Keratinocyte (primary cell): ENCODE results near the gene METTL24. TPM values are rescaled to one million over a fixed set of nuclear protein-coding genes. Genes with fewer than 3 reads are reported as not detected.
A peak's percentile ranks its signal among the peaks of the same experiment; 100 is the strongest.

Source experiments
- DNase-seq: peaks from one replicate; pipeline ENCODE4 v3.0.0-alpha.2; 2011; ENCODE audit warnings: low read depth, missing footprints, low spot score
- FAIRE-seq: peaks from 2 replicates; lab custom pipeline; 2011; peaks lifted over from hg19 to GRCh38; lab: Jason Lieb, UNC
- H2AFZ ChIP-seq: 2 replicates; pipeline ENCODE4 v1.6.0; 2012; ENCODE audit warnings: low read length, control low read depth, inconsistent platforms; ENCODE audit not compliant: control insufficient read depth
- H3K27ac ChIP-seq: 2 replicates; pipeline ENCODE4 v1.5.1; 2011; ENCODE audit warnings: low read length; ENCODE audit not compliant: control insufficient read depth, insufficient read depth
- H3K27me3 ChIP-seq: 3 replicates; pipeline ENCODE4 v1.6.0; 2011; ENCODE audit warnings: low read length; ENCODE audit not compliant: control insufficient read depth, insufficient read depth; ENCODE audit errors: extremely low read depth
- H3K36me3 ChIP-seq, 2 experiments: 2 replicates in 1 of 2; 3 replicates in 1 of 2; pipeline ENCODE4 v1.5.1; 2011; ENCODE audit warnings: low read length in 2 of 2, mild to moderate bottlenecking in 1 of 2; ENCODE audit not compliant: control insufficient read depth in 2 of 2, insufficient read depth in 2 of 2; ENCODE audit errors: extremely low read depth in 1 of 2
- H3K4me1 ChIP-seq: 3 replicates; pipeline ENCODE4 v1.5.1; 2011; ENCODE audit warnings: low read length; ENCODE audit not compliant: control insufficient read depth, insufficient read depth; ENCODE audit errors: extremely low read depth
- H3K4me2 ChIP-seq: 3 replicates; pipeline ENCODE4 v1.6.0; 2011; ENCODE audit warnings: low read depth, low read length; ENCODE audit not compliant: control insufficient read depth, insufficient read depth; ENCODE audit errors: extremely low read depth
- H3K4me3 ChIP-seq, 3 experiments: fragments of 200-600 bp in 1 of 3; sonication (generic) in 1 of 3; 2 replicates in 2 of 3; 3 replicates in 1 of 3; pipeline ENCODE4 v1.5.1; 2011 to 2016; ENCODE audit warnings: low read length in 3 of 3, mild to moderate bottlenecking in 3 of 3, control low read depth in 2 of 3, inconsistent platforms in 1 of 3, low read depth in 1 of 3, mixed read lengths in 1 of 3, mixed run types in 1 of 3, moderate library complexity in 1 of 3; ENCODE audit not compliant: control insufficient read depth in 2 of 3, insufficient read depth in 2 of 3; ENCODE audit errors: extremely low read depth in 1 of 3
- H3K79me2 ChIP-seq: 2 replicates; pipeline ENCODE4 v1.6.0; 2012; ENCODE audit warnings: low read length; ENCODE audit not compliant: control insufficient read depth, insufficient read depth
- H3K9ac ChIP-seq: 3 replicates; pipeline ENCODE4 v1.6.0; 2011; ENCODE audit warnings: low read length; ENCODE audit not compliant: control insufficient read depth, insufficient read depth; ENCODE audit errors: extremely low read depth
- H3K9me1 ChIP-seq: 3 replicates; pipeline ENCODE4 v1.6.0; 2011; ENCODE audit warnings: low read length; ENCODE audit not compliant: control insufficient read depth, insufficient read depth; ENCODE audit errors: extremely low read depth
- H3K9me3 ChIP-seq: 2 replicates; pipeline ENCODE4 v1.5.1; 2012; ENCODE audit warnings: low read depth, low read length; ENCODE audit not compliant: control insufficient read depth
- H4K20me1 ChIP-seq: 3 replicates; pipeline ENCODE4 v1.6.0; 2011; ENCODE audit warnings: low read length; ENCODE audit not compliant: control insufficient read depth, insufficient read depth; ENCODE audit errors: extremely low read depth
- EZH2 ChIP-seq: IDR thresholded peaks from one replicate; pipeline ENCODE4 v1.6.1; 2012; ENCODE audit warnings: inconsistent platforms, mild to moderate bottlenecking, low read length, moderate library complexity
- dilution Hi-C: fragments of 300-500 bp; cut with MboI; formaldehyde crosslinking; loops from one replicate; pipeline ENCODE4 v1.7.0; 2020; ENCODE audit warnings: low sequenced_read_pairs; ENCODE audit not compliant: extremely low pct_ligation_motif_present
- polyA plus RNA-seq, 5 experiments: library from polyadenylated mRNA; depleted of rRNA in 3 of 5; stranded (reverse) in 3 of 5; stranded (forward) in 1 of 5; unstranded in 1 of 5; fragments of >200 nt; gene quantifications; 1 replicate in 1 of 5; 2 replicates in 3 of 5; 3 replicates in 1 of 5; pipeline versions ENCODE4 v1.2.1 to v1.2.3, GENCODE V29; 2011 to 2012; ENCODE audit warnings: missing spikeins in 2 of 5, low read depth in 1 of 5, low replicate concordance in 1 of 5
- TF ChIP-seq, protein P1 (sequence below), 3 experiments: IDR thresholded peaks in 1 of 3; conservative IDR thresholded peaks in 1 of 3; optimal IDR thresholded peaks in 1 of 3; 2 replicates in 2 of 3; 3 replicates in 1 of 3; pipeline versions ENCODE3 to v1.5.1; 2011; ENCODE audit warnings: low read length in 3 of 3, mild to moderate bottlenecking in 3 of 3, moderate library complexity in 2 of 3, control low read depth in 1 of 3, inconsistent platforms in 1 of 3; ENCODE audit not compliant: insufficient read depth in 2 of 3; ENCODE audit errors: extremely low read depth in 1 of 3

Gene METTL24
- polyA plus RNA-seq, 1 donor (not counting 4 experiments of a cell fraction or from before 2014, with no cell fraction given) = not detected

DNA sequence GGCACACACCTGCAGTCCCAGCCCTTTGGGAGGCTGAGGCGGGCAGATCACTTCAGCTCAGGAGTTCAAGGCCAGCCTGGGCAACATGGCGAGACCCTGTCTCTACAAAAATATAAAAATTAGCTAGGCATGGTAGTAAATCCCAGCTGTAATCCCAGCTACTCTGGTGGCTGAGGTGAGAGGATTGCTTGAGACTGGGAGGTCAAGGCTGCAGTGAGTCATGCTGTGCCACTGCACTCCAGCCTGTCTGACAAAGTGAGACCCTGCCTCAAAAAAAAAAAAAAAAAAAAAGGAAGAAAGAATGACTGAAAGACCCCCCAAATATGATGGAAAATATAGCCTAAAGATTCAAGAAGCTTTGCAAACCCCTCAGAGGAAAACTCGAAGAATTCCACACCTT lies 26.8 kb downstream of the METTL24 start:
- FAIRE-seq (no peak), DNase-seq (no peak)
- Histone ChIP-seq H3K4me2 (no peak overlapping the region), H4K20me1 (no peaks in the 10 kb centered on the region), H3K27me3 (peaks cover 4% of the 10 kb centered on the region), H2AFZ (no peak overlapping the region), H3K79me2 (no peaks in the 10 kb centered on the region), H3K9me3 (no peaks in the 10 kb centered on the region), H3K27ac (no peak overlapping the region), H3K4me1 (no peaks in the 10 kb centered on the region), H3K9ac (no peak overlapping the region), H3K36me3 (no peaks in the 10 kb centered on the region), H3K9me1 (no peaks in the 10 kb centered on the region), H3K4me3 (no peak overlapping the region)
- dilution Hi-C loops = no loop called here
- no peak for TF ChIP-seq EZH2
- TF ChIP-seq, protein P1, sequence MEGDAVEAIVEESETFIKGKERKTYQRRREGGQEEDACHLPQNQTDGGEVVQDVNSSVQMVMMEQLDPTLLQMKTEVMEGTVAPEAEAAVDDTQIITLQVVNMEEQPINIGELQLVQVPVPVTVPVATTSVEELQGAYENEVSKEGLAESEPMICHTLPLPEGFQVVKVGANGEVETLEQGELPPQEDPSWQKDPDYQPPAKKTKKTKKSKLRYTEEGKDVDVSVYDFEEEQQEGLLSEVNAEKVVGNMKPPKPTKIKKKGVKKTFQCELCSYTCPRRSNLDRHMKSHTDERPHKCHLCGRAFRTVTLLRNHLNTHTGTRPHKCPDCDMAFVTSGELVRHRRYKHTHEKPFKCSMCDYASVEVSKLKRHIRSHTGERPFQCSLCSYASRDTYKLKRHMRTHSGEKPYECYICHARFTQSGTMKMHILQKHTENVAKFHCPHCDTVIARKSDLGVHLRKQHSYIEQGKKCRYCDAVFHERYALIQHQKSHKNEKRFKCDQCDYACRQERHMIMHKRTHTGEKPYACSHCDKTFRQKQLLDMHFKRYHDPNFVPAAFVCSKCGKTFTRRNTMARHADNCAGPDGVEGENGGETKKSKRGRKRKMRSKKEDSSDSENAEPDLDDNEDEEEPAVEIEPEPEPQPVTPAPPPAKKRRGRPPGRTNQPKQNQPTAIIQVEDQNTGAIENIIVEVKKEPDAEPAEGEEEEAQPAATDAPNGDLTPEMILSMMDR (optimal IDR thresholded peaks at IDR 0.05 in 1 of 3, IDR thresholded peaks at IDR 0.05 in 1 of 3, conservative IDR thresholded peaks at IDR 0.05 in 1 of 3; ENCODE audit: extremely low read depth in 1 of 3, insufficient read depth in 2 of 3, low read length in 3 of 3) = no peak

DNA sequence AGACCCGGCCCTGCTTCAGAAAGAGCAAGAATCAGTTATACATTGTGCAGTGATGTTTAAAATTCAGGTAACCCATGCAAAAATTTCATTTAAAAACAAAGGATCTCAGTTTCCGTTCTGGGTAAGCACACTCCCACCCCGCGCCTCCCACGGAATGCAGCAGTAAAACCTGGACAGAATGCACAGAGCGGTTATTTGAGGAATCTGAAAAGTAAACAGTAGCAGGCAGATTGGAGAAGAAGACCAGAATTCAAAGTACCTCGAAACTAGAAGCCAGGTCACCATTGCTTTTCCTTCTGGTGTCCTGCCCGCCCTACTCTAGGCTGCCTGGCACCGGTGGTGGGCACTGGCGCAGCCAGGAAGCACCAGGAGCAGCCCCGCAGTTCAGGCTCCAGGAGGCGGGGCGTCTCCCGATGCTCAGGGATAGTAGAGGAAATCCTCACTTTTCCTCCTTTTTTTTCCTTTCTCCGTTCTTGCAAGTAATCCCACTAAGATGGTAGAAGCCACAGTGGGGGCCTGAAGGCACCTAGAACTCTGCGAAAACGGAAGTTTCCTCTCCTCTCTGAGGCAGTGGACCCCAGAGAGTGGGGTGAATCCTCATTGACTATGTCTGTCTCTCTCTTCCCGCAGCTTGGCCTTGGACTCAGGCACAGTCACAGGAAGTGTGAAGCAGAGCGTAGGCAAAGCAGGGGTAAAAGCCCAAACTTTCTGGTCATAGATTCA lies 28.3 kb downstream of the METTL24 start:
- no peaks in the 10 kb centered on the region for H3K9me3 ChIP-seq
- H3K4me2 ChIP-seq = peak overlapping the region; percentile 70
- DNase-seq (no peak), FAIRE-seq (no peak)
- dilution Hi-C loops = no loop called here
- TF ChIP-seq, protein P1 (optimal IDR thresholded peaks at IDR 0.05 in 1 of 3, IDR thresholded peaks at IDR 0.05 in 1 of 3, conservative IDR thresholded peaks at IDR 0.05 in 1 of 3; ENCODE audit: extremely low read depth in 1 of 3, insufficient read depth in 2 of 3, low read length in 3 of 3) = no peak
- TF ChIP-seq EZH2 = no peak
- no peaks in the 10 kb centered on the region for H3K4me1 ChIP-seq
- no peak overlapping the region for H3K9ac ChIP-seq
- H3K36me3 ChIP-seq = no peaks in the 10 kb centered on the region
- no peaks in the 10 kb centered on the region for H4K20me1 ChIP-seq
- peaks cover 4% of the 10 kb centered on the region for H3K27me3 ChIP-seq
- H3K27ac ChIP-seq = no peak overlapping the region
- no peaks in the 10 kb centered on the region for H3K79me2 ChIP-seq
- no peaks in the 10 kb centered on the region for H3K9me1 ChIP-seq
- H2AFZ ChIP-seq = peak overlapping the region; percentile 77
- H3K4me3 ChIP-seq = peak overlapping the region in 2 of 3 experiments; percentile 34 to 37
